Kidney (tissue), 14 donors: ENCODE measurements around the gene PON2. TPM values are rescaled to one million over a fixed set of nuclear protein-coding genes. Genes with fewer than 3 reads are reported as not detected.

Experiments used
- DNase-seq, 5 donors: peaks; one replicate each; pipeline ENCODE4 v3.0.0-alpha.2; 2013 to 2020
- FAIRE-seq: peaks from 2 replicates; lab custom pipeline; 2012; peaks lifted over from hg19 to GRCh38; lab: Jason Lieb, UNC
- H3K27ac ChIP-seq, 2 donors: one replicate each; pipeline ENCODE4 v1.7.0; 2013; ENCODE audit warnings: low read depth in 2 of 2, low read length in 2 of 2, inconsistent platforms in 1 of 2
- H3K27me3 ChIP-seq: one replicate; pipeline ENCODE4 v1.7.1; 2013; ENCODE audit warnings: low read length, inconsistent platforms; ENCODE audit not compliant: control insufficient read depth, insufficient read depth
- H3K36me3 ChIP-seq, 3 donors: one replicate each; pipeline versions ENCODE4 v1.7.0 to v1.7.1; 2013; ENCODE audit warnings: low read length in 3 of 3, control low read depth in 1 of 3, inconsistent platforms in 1 of 3; ENCODE audit not compliant: insufficient read depth in 3 of 3, control insufficient read depth in 2 of 3
- H3K4me1 ChIP-seq, 3 donors: one replicate each; pipeline versions ENCODE4 v1.7.0 to v1.7.1; 2013; ENCODE audit warnings: low read length in 3 of 3, inconsistent platforms in 1 of 3, low read depth in 1 of 3; ENCODE audit not compliant: control insufficient read depth in 2 of 3, insufficient read depth in 2 of 3
- H3K4me3 ChIP-seq, 3 donors: one replicate each; pipeline versions ENCODE4 v1.7.0 to v1.8.1; 2013; ENCODE audit warnings: low read length in 3 of 3, control low read depth in 1 of 3, inconsistent platforms in 1 of 3
- H3K9ac ChIP-seq, 3 donors: one replicate each; pipeline versions ENCODE4 v1.7.0 to v1.7.1; 2013; ENCODE audit warnings: low read length in 3 of 3, control low read depth in 1 of 3, inconsistent platforms in 1 of 3
- H3K9me3 ChIP-seq, 3 donors: one replicate each; pipeline versions ENCODE4 v1.7.0 to v1.7.1; 2013; ENCODE audit warnings: low read length in 3 of 3, control low read depth in 1 of 3, inconsistent platforms in 1 of 3; ENCODE audit not compliant: control insufficient read depth in 2 of 3, insufficient read depth in 1 of 3
- CTCF ChIP-seq: IDR thresholded peaks from 3 replicates; pipeline ENCODE4 v1.5.1; 2012; ENCODE audit warnings: mild to moderate bottlenecking, moderate library complexity, borderline replicate concordance; ENCODE audit not compliant: insufficient read depth; ENCODE audit errors: extremely low read depth
- intact Hi-C: fragments of 100-400 bp; cut with DNase I; formaldehyde crosslinking; loops from one replicate; pipeline ENCODE4 v1.11.1; 2022
- polyA plus RNA-seq: library from polyadenylated mRNA; stranded (reverse); fragments of 350-450 nt; fragmentation: Illumina TruSeq; extraction: RNeasy Lipid Tissue Mini Kit (QIAGEN cat#74804); gene quantifications from one replicate; pipeline ENCODE4 v1.2.3, GENCODE V29; 2014; ENCODE audit warnings: low read depth, low replicate concordance; ENCODE audit not compliant: insufficient read depth
- total RNA-seq: library from RNA; stranded (reverse); fragmentation: NEBNext Ultra II Directional; extraction: Animal tissue kit (Norgen Biotek cat#: 25700); gene quantifications from one replicate; pipeline ENCODE4 v1.2.1, GENCODE V29; 2021
- donor health status: control.
- donor health status: control.
- donor health status: control.
- donor health status: control.
- donor health status: control.
- donor health status: DM: yes; HTN: yes; CAD: no.
- donor health status: Normal renal cell carcinoma (clear cell type).

PON2 gene
- total and polyA plus RNA-seq, 2 donors from 2014 or later, result 61.8 to 191 TPM

DNA sequence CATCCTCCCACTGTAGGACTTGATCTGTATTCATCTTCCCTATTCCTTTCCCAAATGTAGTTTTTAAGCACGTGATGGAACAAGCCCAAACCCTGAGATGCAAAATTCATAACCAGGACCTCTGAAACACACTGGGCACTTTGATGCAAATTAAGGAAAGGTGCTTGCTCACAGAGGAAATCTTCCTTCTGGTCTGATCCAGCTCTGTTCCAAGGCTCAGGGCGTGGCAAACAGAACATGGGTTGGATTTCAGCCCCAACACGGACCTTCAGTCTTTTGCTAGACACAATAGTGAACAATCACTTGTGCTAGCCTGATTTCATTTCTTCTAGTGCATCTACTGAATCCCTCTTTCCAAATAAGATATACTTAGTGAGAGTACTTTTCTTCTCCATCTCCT, 66.6 kb downstream of the PON2 start:
- intact Hi-C loops, result no loop called here

GRCh38 chr7:95367606-95368005, 67.2 kb downstream of the PON2 start:
- TF ChIP-seq CTCF, result no peak
- Histone ChIP-seq H3K9me3 (no peaks in the 10 kb centered on the region), H3K4me3 (no peak overlapping the region), H3K27me3 (no peaks in the 10 kb centered on the region), H3K36me3 (no peaks in the 10 kb centered on the region), H3K9ac (no peak overlapping the region), H3K4me1 (no peaks in the 10 kb centered on the region), H3K27ac (no peak overlapping the region)
- DNase-seq, result no peak
- intact Hi-C loops, result no loop called here
- FAIRE-seq, result no peak

More for the DNA sequence above, 66.6 kb downstream of the PON2 start:
- Histone ChIP-seq H3K4me3 (no peak overlapping the region), H3K27me3 (no peaks in the 10 kb centered on the region), H3K27ac (no peak overlapping the region), H3K9me3 (no peaks in the 10 kb centered on the region), H3K36me3 (no peaks in the 10 kb centered on the region), H3K4me1 (no peaks in the 10 kb centered on the region), H3K9ac (no peak overlapping the region)
- no peak for TF ChIP-seq CTCF
- FAIRE-seq, result no peak
- no peak for DNase-seq

GRCh38 chr7:95365151-95365550, 69.7 kb downstream of the PON2 start:
- Histone ChIP-seq H3K4me3 (no peak overlapping the region), H3K9ac (no peak overlapping the region), H3K9me3 (no peaks in the 10 kb centered on the region), H3K36me3 (no peaks in the 10 kb centered on the region), H3K4me1 (no peaks in the 10 kb centered on the region), H3K27ac (no peak overlapping the region), H3K27me3 (no peaks in the 10 kb centered on the region)
- no peak for TF ChIP-seq CTCF
- intact Hi-C loops, result no loop called here
- DNase-seq, result no peak
- FAIRE-seq, result no peak

- H3K9ac ChIP-seq, result no peak overlapping the region
- intact Hi-C loops, result no loop called here
- FAIRE-seq, result no peak
- no peaks in the 10 kb centered on the region for H3K9me3 ChIP-seq
- H3K4me1 ChIP-seq, result no peaks in the 10 kb centered on the region
- H3K27ac ChIP-seq, result no peak overlapping the region
- DNase-seq, result no peak
- no peaks in the 10 kb centered on the region for H3K36me3 ChIP-seq
- no peak overlapping the region for H3K4me3 ChIP-seq
- no peaks in the 10 kb centered on the region for H3K27me3 ChIP-seq
- TF ChIP-seq CTCF, result no peak
Measured at GRCh38 chr7:95357623-95358022, 77.2 kb downstream of the PON2 start.
